ENCODE data around the gene DLEC1.

Gene DLEC1

DNA sequence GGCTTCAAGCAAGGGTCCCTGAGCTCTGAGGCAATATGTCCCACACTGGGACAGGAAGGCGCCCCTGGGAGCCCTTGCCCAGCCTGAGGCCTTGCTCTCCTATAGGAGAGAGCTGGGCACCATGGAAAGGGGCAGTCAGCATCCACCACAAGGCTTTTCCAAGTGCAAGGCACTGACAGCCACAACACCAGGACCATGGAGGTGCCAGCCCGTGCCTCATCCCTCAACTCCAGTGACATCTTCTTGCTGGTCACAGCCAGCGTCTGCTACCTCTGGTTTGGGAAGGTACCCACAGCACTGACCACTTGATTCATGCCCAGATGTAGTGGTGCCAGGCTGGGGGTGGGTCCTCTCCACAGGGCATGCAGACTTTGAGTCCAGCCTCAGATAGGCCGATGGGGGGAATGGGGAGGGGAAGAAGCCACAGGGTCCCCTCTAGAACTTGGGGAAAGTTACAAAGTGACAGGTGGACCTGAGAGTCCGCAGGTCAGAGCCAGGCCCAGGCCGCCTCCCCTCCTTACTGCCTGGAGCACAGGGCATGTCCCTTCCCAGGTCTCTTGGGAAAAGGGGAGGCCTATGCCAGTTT is 36.6 kb upstream of the DLEC1 start:
- no peak for DNase-seq (ENCODE audit: low read depth)

DNA sequence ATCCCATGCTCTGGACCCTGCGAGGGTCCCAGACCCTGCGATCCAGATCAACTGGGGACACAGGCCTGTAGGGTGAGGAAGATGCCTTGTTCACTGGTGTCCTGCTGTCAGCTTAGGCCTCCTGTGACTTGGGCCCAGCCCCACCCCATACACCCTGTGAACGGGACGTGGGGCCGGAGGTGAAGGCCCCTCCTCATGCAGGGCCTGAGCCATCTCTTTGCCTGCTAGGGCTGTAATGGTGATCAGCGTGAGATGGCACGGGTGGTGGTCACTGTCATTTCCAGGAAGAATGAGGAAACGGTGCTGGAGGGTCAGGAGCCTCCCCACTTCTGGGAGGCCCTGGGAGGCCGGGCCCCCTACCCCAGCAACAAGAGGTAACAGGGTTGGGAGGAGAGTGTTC is 36.1 kb upstream of the DLEC1 start:
- DNase-seq (ENCODE audit: low read depth): no peak

GRCh38 chr3:38003371-38003816 is 35.6 kb upstream of the DLEC1 start:
- no peak for DNase-seq (ENCODE audit: low read depth)

GRCh38 chr3:38003817-38004414 is 35.1 kb upstream of the DLEC1 start:
- DNase-seq (ENCODE audit: low read depth): no peak

DNA sequence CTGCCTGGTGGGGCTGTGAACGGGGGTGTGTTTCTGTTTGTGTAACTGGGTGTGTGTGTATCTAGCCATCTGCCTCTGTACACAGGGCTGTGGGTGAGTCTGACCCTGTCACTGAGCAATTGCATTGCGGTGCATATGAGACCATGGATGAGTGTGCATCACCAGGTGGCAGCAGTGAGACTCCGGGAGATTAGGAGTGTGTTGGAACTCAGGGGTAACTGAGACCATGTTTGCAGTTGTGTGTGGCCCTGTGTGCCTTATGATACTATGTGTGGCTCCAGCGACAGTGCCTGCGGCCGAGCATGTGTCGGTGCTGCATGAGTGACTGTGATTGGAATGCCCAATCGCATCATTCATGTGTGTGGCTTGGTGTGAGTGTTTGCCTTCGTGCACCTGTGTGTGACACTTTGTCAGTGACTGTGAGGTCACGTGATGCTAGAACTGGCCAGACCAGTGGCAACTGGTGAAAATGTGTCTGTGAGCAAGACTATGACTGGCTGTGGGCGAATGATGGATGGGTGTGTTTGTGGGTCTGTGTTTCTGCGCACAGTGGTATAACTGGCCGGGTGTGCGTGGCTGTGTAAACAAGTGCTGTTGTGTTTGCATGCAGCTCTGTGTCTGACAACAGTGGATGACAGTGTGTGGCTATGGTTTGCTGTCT is 34.5 kb upstream of the DLEC1 start:
- no peak for DNase-seq (ENCODE audit: low read depth)

GRCh38 chr3:38005076-38006020 is 33.7 kb upstream of the DLEC1 start:
- DNase-seq (ENCODE audit: low read depth): no peak

DNA sequence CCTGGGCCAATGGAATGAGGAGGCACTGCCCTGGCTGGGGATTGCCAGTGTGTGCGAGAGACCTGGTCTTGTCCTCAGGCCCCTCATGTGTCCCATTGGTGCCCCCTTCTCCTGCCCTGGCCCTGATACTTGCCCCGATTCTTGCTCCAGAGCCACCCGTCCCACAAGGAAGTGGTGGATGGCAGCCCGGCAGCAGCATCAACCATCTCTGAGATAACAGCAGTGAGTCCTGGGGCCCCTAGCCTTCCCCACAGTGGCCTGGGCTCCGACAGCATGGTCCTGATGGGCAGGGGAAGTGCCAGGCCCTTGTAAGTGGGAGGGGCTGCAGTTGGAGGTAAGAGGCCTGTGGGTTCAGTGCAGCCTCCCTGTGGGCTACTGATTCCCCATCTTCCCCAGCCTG is 33.0 kb upstream of the DLEC1 start:
- DNase-seq (ENCODE audit: low read depth): no peak

DNA sequence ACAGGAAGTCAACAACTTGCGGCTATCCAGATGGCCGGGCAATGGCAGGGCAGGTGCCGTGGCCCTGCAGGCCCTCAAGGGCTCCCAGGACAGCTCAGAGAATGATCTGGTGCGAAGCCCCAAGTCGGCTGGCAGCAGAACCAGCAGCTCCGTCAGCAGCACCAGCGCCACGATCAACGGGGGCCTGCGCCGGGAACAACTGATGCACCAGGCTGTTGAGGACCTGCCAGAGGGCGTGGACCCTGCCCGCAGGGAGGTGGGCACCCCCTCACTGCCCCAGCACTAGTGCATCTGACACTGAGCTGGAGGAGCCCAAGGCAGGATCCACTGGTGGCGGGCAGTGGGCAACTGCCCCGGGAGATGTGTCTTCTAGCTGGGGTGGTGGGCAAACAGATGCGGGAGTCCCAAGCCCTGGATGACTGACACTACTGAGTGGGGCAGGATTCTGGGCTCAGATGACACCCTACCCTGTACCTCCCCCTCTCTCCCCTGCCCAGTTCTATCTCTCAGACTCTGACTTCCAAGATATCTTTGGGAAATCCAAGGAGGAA is 32.5 kb upstream of the DLEC1 start:
- DNase-seq (ENCODE audit: low read depth): no peak

GRCh38 chr3:38007754-38008090 is 31.3 kb upstream of the DLEC1 start:
- no peak for DNase-seq (ENCODE audit: low read depth)

DNA sequence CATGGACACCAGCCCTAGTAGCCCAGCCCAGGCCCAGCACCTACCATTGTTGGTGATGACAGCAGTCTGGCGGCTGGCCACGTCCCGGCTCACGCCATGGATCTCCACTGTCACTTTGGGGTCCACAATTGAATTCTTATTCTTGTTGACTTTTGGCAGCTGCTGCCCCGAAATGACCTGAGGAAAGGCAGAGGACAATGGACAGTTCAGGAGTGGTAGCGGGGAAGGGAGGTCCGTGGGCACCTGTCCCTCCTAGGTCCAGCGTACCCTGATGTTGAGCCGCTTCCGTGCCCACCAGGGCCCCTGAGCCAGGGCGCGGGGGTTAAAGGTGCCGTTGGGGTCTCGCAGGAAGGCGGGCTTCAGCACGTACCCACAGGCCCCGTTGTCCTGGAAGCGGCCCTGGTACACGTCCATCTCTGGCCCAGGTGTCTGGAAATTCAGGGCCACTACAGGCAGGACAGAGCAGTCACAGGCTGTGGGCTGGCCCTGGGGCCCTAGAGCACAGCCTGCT is 30.8 kb upstream of the DLEC1 start:
- no peak for DNase-seq (ENCODE audit: low read depth)

DNA sequence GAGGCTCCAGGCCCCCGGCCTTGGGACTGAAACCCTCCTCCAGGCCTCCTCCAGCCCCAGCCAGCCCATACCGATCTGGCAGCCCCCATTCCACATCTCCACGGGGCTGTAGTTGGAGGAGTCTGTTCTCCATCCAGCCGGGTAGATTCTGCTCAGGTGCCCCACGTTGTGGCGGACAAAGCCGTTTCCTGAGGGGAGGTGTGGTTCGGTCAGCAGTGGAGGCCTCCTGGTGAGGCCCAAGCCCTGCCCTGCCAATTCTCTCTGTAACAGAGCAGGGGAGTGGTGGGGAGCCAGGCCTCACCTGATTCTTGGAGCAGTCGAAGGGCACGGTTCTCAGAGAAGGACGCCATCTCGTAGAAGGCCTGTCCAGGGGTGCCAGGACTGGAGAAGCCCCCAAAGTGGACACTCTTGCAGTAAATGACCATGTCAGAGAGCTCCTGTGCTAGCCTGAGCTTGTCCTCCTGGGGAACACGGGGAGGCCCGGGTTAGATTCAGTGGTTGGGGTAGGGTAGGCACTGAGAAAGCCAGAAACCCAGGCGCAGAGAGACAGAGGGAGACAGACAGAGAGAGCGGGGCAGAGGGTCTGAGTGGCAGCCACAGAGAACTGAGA is 29.9 kb upstream of the DLEC1 start:
- no peak for DNase-seq (ENCODE audit: low read depth)

GRCh38 chr3:38009807-38010591 is 29.0 kb upstream of the DLEC1 start:
- no peak for DNase-seq (ENCODE audit: low read depth)

DNA sequence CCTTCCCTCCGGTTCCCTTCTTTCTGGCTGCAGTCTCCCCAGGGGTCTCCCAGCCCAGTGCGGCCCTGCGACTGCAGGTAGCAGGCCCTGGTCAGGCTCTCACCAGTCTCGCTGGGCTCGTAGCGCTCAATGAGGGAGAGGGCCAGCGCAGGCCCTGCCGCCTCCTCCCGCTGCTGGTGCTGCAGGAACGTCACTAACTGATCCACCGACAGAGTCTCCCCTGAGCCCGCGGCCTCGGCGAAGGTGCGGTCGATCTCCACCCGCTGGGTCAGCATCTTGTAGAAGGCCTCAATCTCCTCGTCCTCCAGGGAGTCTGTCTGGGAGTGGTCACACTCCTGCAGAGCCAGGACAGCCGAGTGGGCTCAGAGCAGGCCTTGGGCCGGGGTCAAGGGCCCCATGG is 27.9 kb upstream of the DLEC1 start:
- DNase-seq (ENCODE audit: low read depth): no peak

DNA sequence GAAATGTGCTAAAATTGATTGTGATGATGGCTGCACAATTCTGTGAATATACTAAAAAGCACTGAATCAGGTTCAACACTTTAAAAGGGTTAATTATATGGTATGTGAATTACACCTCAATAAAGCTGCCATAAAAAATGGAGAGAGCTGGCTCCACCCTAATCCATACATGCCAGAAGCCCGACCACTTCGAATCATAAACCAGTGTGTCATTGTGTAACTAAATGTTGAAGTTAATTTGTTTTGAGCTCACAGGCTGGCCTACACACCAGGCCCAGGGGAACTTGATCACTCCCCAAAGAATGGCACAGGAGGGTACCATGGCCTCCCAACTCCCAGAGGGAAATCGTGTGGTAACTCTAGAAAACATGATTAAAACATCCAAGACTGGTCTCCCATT is 23.5 kb upstream of the DLEC1 start:
- no peak for DNase-seq (ENCODE audit: low read depth)

DNA sequence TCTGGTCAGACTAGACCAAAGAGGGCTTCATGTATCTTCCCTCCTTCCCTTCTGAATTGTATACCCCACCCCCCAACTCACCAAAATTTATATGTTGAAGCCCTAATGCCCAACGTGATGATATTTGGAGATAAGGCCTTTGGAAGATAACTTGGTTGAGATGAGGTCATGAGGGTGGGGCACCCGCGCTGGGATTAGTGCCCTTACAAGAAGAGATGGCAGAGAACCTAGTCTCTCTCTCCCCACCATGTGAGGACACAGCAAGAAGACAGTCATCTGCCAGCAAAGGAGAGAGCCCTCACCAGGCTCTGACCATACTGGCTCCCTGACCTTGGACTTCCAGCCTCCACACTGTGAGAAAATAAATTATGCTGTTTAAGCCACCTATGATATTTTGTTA is 23.0 kb upstream of the DLEC1 start:
- DNase-seq (ENCODE audit: low read depth): no peak

- no peak for DNase-seq (ENCODE audit: low read depth)
These were observed 22.6 kb upstream of the DLEC1 start for GRCh38 chr3:38016410-38016809.

DNA sequence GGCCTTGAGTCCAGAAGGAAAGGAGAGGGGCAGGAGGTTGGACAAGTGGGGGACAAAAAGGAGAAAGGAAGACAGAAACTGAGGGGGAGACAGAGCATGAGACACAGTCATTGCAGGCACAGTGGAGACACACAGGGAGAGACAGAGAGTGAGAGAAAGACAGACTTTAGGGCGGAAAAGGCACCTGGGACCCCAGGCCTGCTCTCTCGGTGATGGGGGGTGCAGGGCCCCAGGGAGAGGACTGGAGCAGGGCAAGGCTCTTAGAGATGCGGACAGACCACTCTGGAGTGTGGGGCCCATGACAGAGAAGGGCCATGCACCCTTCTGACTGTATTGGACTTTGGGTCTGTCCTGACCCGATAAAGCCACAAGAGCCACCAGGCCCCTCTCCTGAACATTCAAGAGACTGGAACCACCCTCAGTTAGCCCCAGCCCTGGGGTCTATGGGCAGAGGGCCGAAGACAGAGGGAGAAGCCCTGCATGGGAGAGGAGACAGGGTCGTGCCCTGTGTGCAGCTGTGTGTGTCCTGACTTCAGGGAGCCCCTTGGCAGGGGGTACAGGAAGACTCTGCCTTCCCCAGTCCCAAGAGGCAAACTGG is 22.1 kb upstream of the DLEC1 start:
- no peak for DNase-seq (ENCODE audit: low read depth)

DNA sequence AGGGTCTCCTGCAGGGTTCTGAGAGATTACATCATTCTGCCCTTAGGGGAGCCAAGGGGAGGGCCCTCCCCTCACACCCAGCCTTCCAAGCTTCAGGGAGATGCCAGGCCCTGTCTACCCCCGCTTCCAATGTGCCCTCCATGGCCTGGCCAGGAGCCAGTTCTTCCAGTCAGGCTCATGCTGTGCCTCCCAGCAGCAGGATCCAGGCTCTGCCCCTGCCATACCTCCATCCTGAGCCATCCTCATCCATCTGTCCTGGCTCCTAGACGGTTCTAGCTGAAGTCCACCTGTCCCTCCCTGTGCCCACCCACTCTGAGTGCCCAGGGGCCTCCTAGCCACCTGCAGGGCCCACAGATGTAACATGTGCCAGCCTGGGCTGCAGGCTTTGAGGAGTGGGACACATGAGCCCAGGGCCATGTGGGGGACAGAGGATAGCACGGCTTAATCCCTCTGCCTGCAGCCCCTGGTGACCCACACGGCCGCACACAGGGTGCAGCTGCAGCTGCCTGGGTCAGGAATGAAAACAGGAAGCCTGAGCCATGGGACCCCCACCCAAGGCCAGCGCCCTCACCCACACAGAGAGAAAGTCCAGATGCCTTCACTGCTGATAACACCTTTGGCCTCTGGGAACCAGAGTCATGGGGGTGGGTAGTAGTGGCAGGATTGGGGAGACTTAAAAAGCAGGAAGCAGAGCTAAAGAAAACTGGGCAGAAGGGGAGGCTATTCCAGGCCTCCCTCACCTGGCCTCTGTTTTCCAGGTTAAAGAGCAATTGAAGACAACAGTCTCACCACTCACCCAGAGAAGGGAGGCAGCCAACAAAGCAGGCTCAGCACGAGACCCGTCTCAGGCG is 21.3 kb upstream of the DLEC1 start:
- no peak for DNase-seq (ENCODE audit: low read depth)
